K562 (cell line): Measurements from ENCODE around the gene PTK7. TPM values are rescaled to one million over a fixed set of nuclear protein-coding genes. Genes with fewer than 3 reads are reported as not detected.

Source experiments
- ATAC-seq: fragments of 200-7000 bp; cut with Tn5 transposase; 3 replicates; pipeline ENCODE4 v1.9.1; 2020; ENCODE audit warnings: moderate library complexity
- BruUV-seq: library from RNA; stranded (reverse); fragments of 400-500 nt; replicated peaks from 2 replicates; lab custom pipeline; 2021; lab: Mats Ljungman, UMichigan
- CTCF ChIA-PET: fragments of 300-600 bp; formaldehyde crosslinking; extraction: SDS; loops from one replicate; lab custom pipeline; 2021; ENCODE audit warnings: low intra/inter-chr PET ratio; lab: Yijun Ruan, JAX
- POLR2A ChIA-PET: fragments of 300-600, 350-650 bp; sonication (Branson Sonifier 250); formaldehyde crosslinking; extraction: SDS; loops from one replicate; lab custom pipeline; 2021; ENCODE audit warnings: antibody characterized with exemption, inconsistent platforms; lab: Yijun Ruan, JAX
- DNase-seq, 4 experiments: peaks; one replicate each; pipeline versions ENCODE4 v3.0.0 to v3.0.0-alpha.2; 2011 to 2018; ENCODE audit warnings: low spot score in 3 of 4, mixed read lengths in 3 of 4; ENCODE audit errors: extremely low read depth in 1 of 4
- FAIRE-seq: peaks from 2 replicates; lab custom pipeline; 2011; peaks lifted over from hg19 to GRCh38; lab: Jason Lieb, UNC
- H2AFZ ChIP-seq: 2 replicates; pipeline ENCODE4 v1.6.0; 2011; ENCODE audit warnings: low read depth, low read length, control low read depth, inconsistent platforms
- H3K27ac ChIP-seq: fragments of 200-600 bp; 3 replicates; pipeline ENCODE4 v1.8.0; 2011; ENCODE audit warnings: low read depth, mild to moderate bottlenecking, control low read depth, inconsistent platforms, low read length, moderate library complexity, mixed read lengths; ENCODE audit errors: extremely low read depth
- H3K27me3 ChIP-seq, 2 experiments: fragments of 300-600 bp in 1 of 2; 2 replicates in 1 of 2; 3 replicates in 1 of 2; pipeline versions ENCODE4 v1.6.0 to v1.8.0; 2011; ENCODE audit warnings: inconsistent platforms in 2 of 2, low read length in 2 of 2, mild to moderate bottlenecking in 1 of 2, mixed read lengths in 1 of 2, moderate library complexity in 1 of 2; ENCODE audit not compliant: control insufficient read depth in 2 of 2, insufficient read depth in 2 of 2
- H3K36me3 ChIP-seq: fragments of 300-600 bp; 3 replicates; pipeline ENCODE4 v1.8.0; 2011; ENCODE audit warnings: mild to moderate bottlenecking, low read length, inconsistent platforms; ENCODE audit not compliant: control insufficient read depth, insufficient read depth
- H3K4me1 ChIP-seq, 2 experiments: fragments of 200-600 bp in 1 of 2; replicated peaks in 1 of 2; 2 replicates in 1 of 2; 3 replicates in 1 of 2; pipeline versions ENCODE4 v1.5.1 to v1.8.0; 2011; ENCODE audit warnings: inconsistent platforms in 2 of 2, low read length in 2 of 2, mild to moderate bottlenecking in 1 of 2, mixed read lengths in 1 of 2, moderate library complexity in 1 of 2; ENCODE audit not compliant: control insufficient read depth in 2 of 2, insufficient read depth in 2 of 2
- H3K4me2 ChIP-seq: 2 replicates; pipeline ENCODE4 v1.6.1; 2011; ENCODE audit warnings: low read length, control low read depth, inconsistent platforms, mixed read lengths; ENCODE audit not compliant: insufficient read depth
- H3K4me3 ChIP-seq: fragments of 200-600 bp; sonication (generic), shearing (Covaris generic); 2 replicates; pipeline ENCODE4 v1.5.1; 2016; ENCODE audit warnings: control low read depth, inconsistent platforms
- H3K79me2 ChIP-seq: fragments of 200-600 bp; 3 replicates; pipeline ENCODE4 v1.8.0; 2011; ENCODE audit warnings: low read length, inconsistent platforms; ENCODE audit not compliant: control insufficient read depth, insufficient read depth
- H3K9ac ChIP-seq, 2 experiments: 2 replicates each; pipeline versions ENCODE4 v1.6.0 to v1.6.1; 2011; ENCODE audit warnings: low read depth in 2 of 2, low read length in 2 of 2, control low read depth in 1 of 2, inconsistent platforms in 1 of 2, mild to moderate bottlenecking in 1 of 2, mixed read lengths in 1 of 2; ENCODE audit not compliant: insufficient read depth in 1 of 2
- H3K9me1 ChIP-seq: one replicate; pipeline ENCODE4 v1.6.0; 2011; ENCODE audit warnings: inconsistent platforms, mild to moderate bottlenecking, low read length, moderate library complexity; ENCODE audit not compliant: control insufficient read depth, insufficient read depth
- H3K9me3 ChIP-seq: replicated peaks from 2 replicates; pipeline ENCODE4 v1.5.1; 2011; ENCODE audit warnings: low read depth, low read length, inconsistent platforms; ENCODE audit not compliant: control insufficient read depth, insufficient read depth
- H4K20me1 ChIP-seq: replicated peaks from 2 replicates; pipeline ENCODE4 v1.6.1; 2011; ENCODE audit warnings: low read length, inconsistent platforms, mixed read lengths; ENCODE audit not compliant: control insufficient read depth, insufficient read depth
- BCLAF1 ChIP-seq, 2 experiments: fragments of 450-650 bp in 1 of 2; IDR thresholded peaks; 2 replicates each; pipeline ENCODE4 v1.6.1; 2011 to 2017; ENCODE audit warnings: low read depth in 2 of 2, antibody characterized with exemption in 1 of 2, borderline replicate concordance in 1 of 2, low read length in 1 of 2, mild to moderate bottlenecking in 1 of 2, mixed read lengths in 1 of 2; ENCODE audit not compliant: control insufficient read depth in 1 of 2
- FOXJ3 ChIP-seq: sonication (generic); formaldehyde crosslinking; IDR thresholded peaks from 2 replicates; pipeline ENCODE4 v1.4.0; 2020; ENCODE audit warnings: mild to moderate bottlenecking, missing genetic modification reagents
- FOXO4 ChIP-seq: fragments of 450-650 bp; formaldehyde crosslinking; IDR thresholded peaks from 2 replicates; pipeline ENCODE4 v1.4.0; 2020; ENCODE audit warnings: mild to moderate bottlenecking, moderate library complexity
- PPARD ChIP-seq: fragments of 250-450 bp; sonication (Bioruptor Pico); IDR thresholded peaks from 2 replicates; pipeline ENCODE4 v1.8.0; 2022; ENCODE audit warnings: inconsistent platforms, mild to moderate bottlenecking, moderate library complexity
- ZNF143 ChIP-seq: sonication (generic); formaldehyde crosslinking; IDR thresholded peaks from 2 replicates; pipeline ENCODE4 v1.9.0; 2022; ENCODE audit warnings: mild to moderate bottlenecking, missing genetic modification reagents
- WGBS: fragments of 100-300 bp; shearing (Covaris generic); methylation state at CpG from one replicate; pipeline ENCODE4 v1.1.6; 2016; ENCODE audit warnings: low coverage, mixed read lengths; ENCODE audit not compliant: insufficient coverage; ENCODE audit errors: missing lambda C conversion rate; 5-methylcytosine and 5-hydroxymethylcytosine counted together
- in situ Hi-C: fragments of 300-500 bp; cut with MboI; formaldehyde crosslinking; loops from 4 replicates; pipeline ENCODE4 v1.15.0; 2018; ENCODE audit warnings: inconsistent platforms, mixed read lengths
- intact Hi-C: fragments of 100-400 bp; cut with micrococcal nuclease; formaldehyde crosslinking; loops from 2 replicates; pipeline ENCODE4 v1.14.2; 2022
- polyA plus RNA-seq, 8 experiments: library from polyadenylated mRNA; depleted of rRNA in 4 of 8; stranded (reverse) in 5 of 8; unstranded in 3 of 8; fragments of >200 nt; fragmentation: Nextera tagmentation in 2 of 8; fragmentation: Illumina TruSeq in 1 of 8; extraction: Ambion mirVana in 2 of 8; extraction: Trizol in 1 of 8; gene quantifications; 2 replicates each; pipeline versions ENCODE4 v1.2.1 to v1.2.3, GENCODE V29; 2011 to 2014; ENCODE audit warnings: inconsistent platforms in 1 of 8, missing spikeins in 1 of 8
- total RNA-seq, 7 experiments: library from RNA; depleted of rRNA in 6 of 7; stranded (reverse); fragments of >200 nt in 6 of 7; fragmentation: Illumina TruSeq in 2 of 7; extraction: Trizol in 2 of 7; gene quantifications; 2 replicates each; pipeline versions ENCODE4 v1.2.1 to v1.2.3, GENCODE V29; 2011 to 2021; ENCODE audit warnings: low replicate concordance in 1 of 7

Gene PTK7
- total and polyA plus RNA-seq, 9 of the 15 experiments (the other 6 are each of a cell fraction or from before 2014, with no cell fraction given), result 0.20 to 6.8 (median 4.2) TPM

GRCh38 chr6:43055966-43056365, 20.1 kb upstream of the PTK7 start:
- 51% methylated on average over 8 of the region's 8 CpGs for WGBS
- no peak overlapping the region for H3K4me2 ChIP-seq
- H3K9ac ChIP-seq, result peak overlapping the region in 1 of 2 experiments; percentile 33; a peak in 1 of 4 replicates
- no peak overlapping the region for H3K27ac ChIP-seq
- intact Hi-C loops (no loop called here), in situ Hi-C loops (no loop called here)
- no peaks in the 10 kb centered on the region for H4K20me1 ChIP-seq
- H3K4me1 ChIP-seq, result peaks cover 35 to 36% of the 10 kb centered on the region in 2 experiments
- POLR2A ChIA-PET, result interaction anchor here (0.6 to 3.2 kb wide), 5 partner anchors 8 to 139 kb away, joined by 3 to 22 read pairs (median 12); no protein-coding TSS in a partner anchor
- DNase-seq (no peak), FAIRE-seq (no peak), ATAC-seq (no peak)
- no peaks in the 10 kb centered on the region for H3K9me3 ChIP-seq
- H3K4me3 ChIP-seq, result no peak overlapping the region
- H3K9me1 ChIP-seq, result peaks cover 7% of the 10 kb centered on the region
- TF ChIP-seq BCLAF1 (IDR thresholded peaks at IDR 0.05; ENCODE audit: borderline replicate concordance in 1 of 2, control insufficient read depth in 1 of 2, low read depth in 2 of 2, low read length in 1 of 2) (no peak), FOXJ3 (CRISPR knock-in tag) (no peak), PPARD (CRISPR knock-in tag) (no peak), ZNF143 (CRISPR knock-in tag) (0 out of 2 replicates have a peak, but pooled peaks have one; percentile 24), FOXO4 (CRISPR knock-in tag) (no peak)
- peaks cover 44% of the 10 kb centered on the region for H3K79me2 ChIP-seq
- CTCF ChIA-PET, result no interaction called here
- no peak overlapping the region for H2AFZ ChIP-seq
- no peaks in the 10 kb centered on the region for H3K27me3 ChIP-seq
- no TSS peak for BruUV-seq
- H3K36me3 ChIP-seq, result peaks cover 59% of the 10 kb centered on the region
